ACHN (cell line): ENCODE measurements around the gene EYS.

Source experiments
- DNase-seq: peaks from one replicate; pipeline ENCODE4 v3.0.0-alpha.2; 2015
- in situ Hi-C: cut with HindIII; loops from 2 replicates; pipeline ENCODE4 v1.10.0; 2017; ENCODE audit warnings: low sequenced_read_pairs, low pct_ligation_motif_present, low pct_unique_long_range_greater_than_20kb

The EYS gene

GRCh38 chr6:63673692-63674091, 2033.3 kb downstream of the EYS start:
- no peak for DNase-seq
- in situ Hi-C loops, result no loop called here

GRCh38 chr6:63672582-63673129, 2034.4 kb downstream of the EYS start:
- in situ Hi-C loops, result no loop called here
- DNase-seq, result no peak

- in situ Hi-C loops, result no loop called here
- no peak for DNase-seq
Observed at GRCh38 chr6:63671098-63671754, 2035.8 kb downstream of the EYS start.
